Kidney (tissue), 14 donors: Measurements from ENCODE around the gene WDR4. TPM values are rescaled to one million over a fixed set of nuclear protein-coding genes. Genes with fewer than 3 reads are reported as not detected.
"Not testable (repeated sequence)": the region's sequence is repeated elsewhere in the genome, so short reads cannot be mapped to it uniquely, and the experiment has no call there.

Source experiments
- DNase-seq, 5 donors: peaks; one replicate each; pipeline ENCODE4 v3.0.0-alpha.2; 2013 to 2020
- FAIRE-seq: peaks from 2 replicates; lab custom pipeline; 2012; peaks lifted over from hg19 to GRCh38; lab: Jason Lieb, UNC
- H3K27ac ChIP-seq, 2 donors: one replicate each; pipeline ENCODE4 v1.7.0; 2013; ENCODE audit warnings: low read depth in 2 of 2, low read length in 2 of 2, inconsistent platforms in 1 of 2
- H3K27me3 ChIP-seq: one replicate; pipeline ENCODE4 v1.7.1; 2013; ENCODE audit warnings: low read length, inconsistent platforms; ENCODE audit not compliant: control insufficient read depth, insufficient read depth
- H3K36me3 ChIP-seq, 3 donors: one replicate each; pipeline versions ENCODE4 v1.7.0 to v1.7.1; 2013; ENCODE audit warnings: low read length in 3 of 3, control low read depth in 1 of 3, inconsistent platforms in 1 of 3; ENCODE audit not compliant: insufficient read depth in 3 of 3, control insufficient read depth in 2 of 3
- H3K4me1 ChIP-seq, 3 donors: one replicate each; pipeline versions ENCODE4 v1.7.0 to v1.7.1; 2013; ENCODE audit warnings: low read length in 3 of 3, inconsistent platforms in 1 of 3, low read depth in 1 of 3; ENCODE audit not compliant: control insufficient read depth in 2 of 3, insufficient read depth in 2 of 3
- H3K4me3 ChIP-seq, 3 donors: one replicate each; pipeline versions ENCODE4 v1.7.0 to v1.8.1; 2013; ENCODE audit warnings: low read length in 3 of 3, control low read depth in 1 of 3, inconsistent platforms in 1 of 3
- H3K9ac ChIP-seq, 3 donors: one replicate each; pipeline versions ENCODE4 v1.7.0 to v1.7.1; 2013; ENCODE audit warnings: low read length in 3 of 3, control low read depth in 1 of 3, inconsistent platforms in 1 of 3
- H3K9me3 ChIP-seq, 3 donors: one replicate each; pipeline versions ENCODE4 v1.7.0 to v1.7.1; 2013; ENCODE audit warnings: low read length in 3 of 3, control low read depth in 1 of 3, inconsistent platforms in 1 of 3; ENCODE audit not compliant: control insufficient read depth in 2 of 3, insufficient read depth in 1 of 3
- intact Hi-C: fragments of 100-400 bp; cut with DNase I; formaldehyde crosslinking; loops from one replicate; pipeline ENCODE4 v1.11.1; 2022
- polyA plus RNA-seq: library from polyadenylated mRNA; stranded (reverse); fragments of 350-450 nt; fragmentation: Illumina TruSeq; extraction: RNeasy Lipid Tissue Mini Kit (QIAGEN cat#74804); gene quantifications from one replicate; pipeline ENCODE4 v1.2.3, GENCODE V29; 2014; ENCODE audit warnings: low read depth, low replicate concordance; ENCODE audit not compliant: insufficient read depth
- total RNA-seq: library from RNA; stranded (reverse); fragmentation: NEBNext Ultra II Directional; extraction: Animal tissue kit (Norgen Biotek cat#: 25700); gene quantifications from one replicate; pipeline ENCODE4 v1.2.1, GENCODE V29; 2021
- TF ChIP-seq, protein P1 (sequence below): IDR thresholded peaks from 3 replicates; pipeline ENCODE4 v1.5.1; 2012; ENCODE audit warnings: mild to moderate bottlenecking, moderate library complexity, borderline replicate concordance; ENCODE audit not compliant: insufficient read depth; ENCODE audit errors: extremely low read depth
- donor health status: control.
- donor health status: control.
- donor health status: control.
- donor health status: control.
- donor health status: control.
- donor health status: DM: yes; HTN: yes; CAD: no.
- donor health status: Normal renal cell carcinoma (clear cell type).

WDR4 gene
- total and polyA plus RNA-seq, 2 donors from 2014 or later: 4.8 to 20.4 TPM

DNA sequence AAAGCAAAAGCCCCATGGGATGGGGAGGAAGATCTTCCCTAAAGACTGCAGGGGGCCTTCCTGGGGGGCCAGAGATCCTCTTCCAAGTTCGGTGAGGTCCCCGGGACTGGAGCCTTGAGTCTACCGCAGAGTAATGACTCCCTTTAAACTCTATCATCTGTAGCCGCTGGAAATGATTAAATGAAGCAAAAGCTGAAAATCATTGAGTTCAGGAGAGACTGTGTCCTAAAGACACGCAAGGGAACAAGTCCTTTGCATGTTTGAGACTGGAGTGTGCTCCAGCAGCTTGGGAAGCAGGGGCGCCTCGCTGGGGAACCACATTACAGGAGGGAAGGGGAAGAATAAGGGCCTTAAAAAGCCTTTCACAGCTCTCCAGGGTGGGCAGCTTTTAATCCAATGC, 70.2 kb downstream of the WDR4 start:
- H3K27ac ChIP-seq: no peak overlapping the region
- no peaks in the 10 kb centered on the region for H3K4me1 ChIP-seq
- DNase-seq: no peak
- H3K9ac ChIP-seq: no peak overlapping the region
- FAIRE-seq: no peak
- intact Hi-C loops: no loop called here
- TF ChIP-seq, protein P1, sequence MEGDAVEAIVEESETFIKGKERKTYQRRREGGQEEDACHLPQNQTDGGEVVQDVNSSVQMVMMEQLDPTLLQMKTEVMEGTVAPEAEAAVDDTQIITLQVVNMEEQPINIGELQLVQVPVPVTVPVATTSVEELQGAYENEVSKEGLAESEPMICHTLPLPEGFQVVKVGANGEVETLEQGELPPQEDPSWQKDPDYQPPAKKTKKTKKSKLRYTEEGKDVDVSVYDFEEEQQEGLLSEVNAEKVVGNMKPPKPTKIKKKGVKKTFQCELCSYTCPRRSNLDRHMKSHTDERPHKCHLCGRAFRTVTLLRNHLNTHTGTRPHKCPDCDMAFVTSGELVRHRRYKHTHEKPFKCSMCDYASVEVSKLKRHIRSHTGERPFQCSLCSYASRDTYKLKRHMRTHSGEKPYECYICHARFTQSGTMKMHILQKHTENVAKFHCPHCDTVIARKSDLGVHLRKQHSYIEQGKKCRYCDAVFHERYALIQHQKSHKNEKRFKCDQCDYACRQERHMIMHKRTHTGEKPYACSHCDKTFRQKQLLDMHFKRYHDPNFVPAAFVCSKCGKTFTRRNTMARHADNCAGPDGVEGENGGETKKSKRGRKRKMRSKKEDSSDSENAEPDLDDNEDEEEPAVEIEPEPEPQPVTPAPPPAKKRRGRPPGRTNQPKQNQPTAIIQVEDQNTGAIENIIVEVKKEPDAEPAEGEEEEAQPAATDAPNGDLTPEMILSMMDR: no peak
- no peaks in the 10 kb centered on the region for H3K27me3 ChIP-seq
- no peak overlapping the region for H3K4me3 ChIP-seq
- H3K9me3 ChIP-seq: no peaks in the 10 kb centered on the region
- H3K36me3 ChIP-seq: no peaks in the 10 kb centered on the region

DNA sequence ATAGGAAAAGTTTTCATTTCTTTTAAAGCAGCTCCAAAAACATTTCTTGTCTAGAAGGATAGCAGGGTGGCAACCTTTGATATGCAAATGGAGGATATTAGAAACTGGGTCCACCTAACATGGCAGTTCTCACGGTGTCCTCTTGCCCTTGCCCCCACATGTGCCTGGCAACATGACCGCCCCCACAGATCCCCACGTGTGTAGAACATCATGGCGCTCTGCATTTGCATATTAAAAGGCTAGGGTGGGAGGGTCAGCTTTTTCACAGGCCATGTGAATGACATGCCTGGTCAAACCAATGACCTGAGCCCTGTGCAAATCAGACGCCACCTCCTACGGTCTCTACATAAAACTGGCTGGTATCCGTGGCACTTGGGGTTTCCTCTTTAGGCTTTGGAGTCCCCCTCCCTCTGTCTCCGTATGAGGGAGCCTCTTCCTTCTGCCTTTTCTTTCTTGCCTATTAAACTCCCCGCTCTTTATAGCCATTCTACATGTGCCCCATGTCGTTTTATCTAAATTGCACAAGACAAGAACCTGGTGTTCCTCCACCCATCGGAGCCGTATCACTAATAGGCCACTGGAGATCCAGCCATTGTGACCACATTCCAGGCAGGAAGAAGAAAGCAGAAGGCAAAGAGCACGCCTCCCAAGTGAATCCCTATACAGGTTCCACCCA, 71.3 kb downstream of the WDR4 start:
- TF ChIP-seq, protein P1: no peak
- H3K9me3 ChIP-seq: no peaks in the 10 kb centered on the region
- H3K27me3 ChIP-seq: no peaks in the 10 kb centered on the region
- H3K36me3 ChIP-seq: no peaks in the 10 kb centered on the region
- H3K9ac ChIP-seq: no peak overlapping the region
- no peak overlapping the region for H3K4me3 ChIP-seq
- intact Hi-C loops: no loop called here
- DNase-seq (no peak), FAIRE-seq (no peak)
- H3K27ac ChIP-seq: no peak overlapping the region
- H3K4me1 ChIP-seq: no peaks in the 10 kb centered on the region

DNA sequence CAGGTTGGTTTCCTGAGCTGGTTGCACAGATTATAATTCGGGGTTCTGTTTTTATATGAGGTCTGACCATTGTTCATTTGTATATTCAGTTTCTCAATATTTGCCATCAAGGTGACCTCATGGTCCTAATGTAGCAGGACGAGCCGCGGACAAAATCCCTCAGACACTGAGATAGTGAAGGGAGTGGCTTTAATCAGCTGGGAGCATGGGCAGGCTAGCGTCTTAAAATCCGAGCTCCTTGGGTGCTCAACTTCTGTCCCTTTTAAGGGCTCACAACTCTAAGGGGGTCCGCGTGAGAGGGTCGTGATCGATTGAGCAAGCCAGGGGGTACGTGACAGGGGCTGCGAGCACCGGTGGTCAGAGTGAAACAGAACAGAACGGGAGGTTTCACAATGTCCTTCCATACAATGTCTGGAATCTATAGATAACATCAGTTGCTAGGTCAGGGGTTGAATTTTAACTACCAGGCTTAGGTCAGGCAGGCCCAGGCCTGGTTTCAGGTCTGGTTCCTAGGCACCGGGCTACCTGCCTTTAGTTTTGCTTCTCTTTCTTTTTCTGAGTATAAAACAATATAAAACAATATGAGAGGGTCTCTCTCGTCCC, 71.9 kb downstream of the WDR4 start:
- intact Hi-C loops, H3K27me3 ChIP-seq, FAIRE-seq: not testable (repeated sequence)

DNA sequence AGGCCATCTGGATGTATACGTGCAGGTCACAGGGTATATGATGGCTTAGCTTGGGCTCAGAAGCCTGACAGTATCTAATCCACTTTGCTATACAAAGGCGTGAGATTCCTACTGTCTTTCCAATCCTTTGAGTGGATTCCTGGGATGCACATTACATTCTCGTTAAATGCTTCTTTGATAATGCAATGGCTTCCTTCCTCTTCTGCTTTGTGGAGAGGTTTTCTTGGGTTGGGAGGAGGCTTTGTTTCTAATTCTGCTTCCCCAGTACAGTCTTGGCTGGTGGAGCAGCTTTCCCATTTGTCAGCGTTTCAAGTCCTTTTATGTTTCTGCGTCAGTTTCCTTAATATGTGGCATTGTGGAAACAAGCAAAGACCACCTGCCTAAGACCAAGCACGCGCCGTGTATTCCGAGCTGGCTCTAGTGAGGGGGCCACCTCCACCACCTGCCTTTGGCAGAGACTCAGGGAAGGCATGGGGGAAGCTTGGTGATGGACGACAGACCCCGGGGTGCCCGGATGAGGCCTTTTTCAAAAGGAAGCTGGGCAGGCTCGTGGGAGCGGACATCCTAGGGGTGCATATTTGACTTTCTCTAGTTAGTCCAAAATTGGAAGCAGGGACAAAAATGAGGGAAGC, 72.7 kb downstream of the WDR4 start:
- H3K9me3 ChIP-seq: no peaks in the 10 kb centered on the region
- FAIRE-seq: no peak

More for the DNA sequence above, 71.9 kb downstream of the WDR4 start:
- H3K4me3 ChIP-seq, DNase-seq, H3K36me3 ChIP-seq, H3K4me1 ChIP-seq, H3K9ac ChIP-seq, H3K27ac ChIP-seq, H3K9me3 ChIP-seq: not testable (repeated sequence)

DNA sequence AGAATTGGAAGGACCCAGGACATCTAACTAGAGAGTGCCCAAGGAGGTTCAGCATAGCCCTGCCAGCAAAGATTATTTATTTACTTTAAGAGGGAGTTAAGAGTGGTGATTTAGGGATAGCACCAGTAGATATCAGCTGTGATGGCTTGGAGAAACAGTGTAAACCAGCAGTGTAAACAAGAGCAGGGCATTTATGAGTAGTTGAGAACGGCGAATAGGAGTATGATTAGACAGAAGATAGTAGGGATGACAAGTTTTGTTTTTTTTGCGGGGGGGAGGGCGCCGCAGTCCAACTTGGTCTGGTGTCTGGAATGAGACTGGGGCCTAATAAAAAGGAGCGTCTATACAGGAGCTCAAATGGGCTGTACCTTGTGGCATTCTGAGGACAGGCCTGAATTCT, 77.7 kb downstream of the WDR4 start:
- FAIRE-seq, DNase-seq, H3K9ac ChIP-seq: not testable (repeated sequence)

More for the DNA sequence above, 72.7 kb downstream of the WDR4 start:
- intact Hi-C loops: no loop called here
- H3K27ac ChIP-seq: no peak overlapping the region
- no peak overlapping the region for H3K9ac ChIP-seq
- no peaks in the 10 kb centered on the region for H3K4me1 ChIP-seq
- H3K36me3 ChIP-seq: no peaks in the 10 kb centered on the region
- TF ChIP-seq, protein P1: no peak
- no peak for DNase-seq
- no peak overlapping the region for H3K4me3 ChIP-seq
- no peaks in the 10 kb centered on the region for H3K27me3 ChIP-seq

More for the DNA sequence above, 77.7 kb downstream of the WDR4 start:
- H3K4me3 ChIP-seq, H3K36me3 ChIP-seq, H3K27me3 ChIP-seq, intact Hi-C loops, H3K27ac ChIP-seq, H3K9me3 ChIP-seq, H3K4me1 ChIP-seq: not testable (repeated sequence)
